Activated CD4-positive, alpha-beta T cell treated with anti-CD3 and anti-CD28 coated beads for 4 hours (primary cell): Measurements from ENCODE around the gene COX6B1.
"Not testable (repeated sequence)": the region's sequence is repeated elsewhere in the genome, so short reads cannot be mapped to it uniquely, and the experiment has no call there.

Experiments used
- DNase-seq, 2 donors: peaks; one replicate each; pipeline ENCODE4 v3.0.0-alpha.2; 2020

COX6B1 gene

DNA sequence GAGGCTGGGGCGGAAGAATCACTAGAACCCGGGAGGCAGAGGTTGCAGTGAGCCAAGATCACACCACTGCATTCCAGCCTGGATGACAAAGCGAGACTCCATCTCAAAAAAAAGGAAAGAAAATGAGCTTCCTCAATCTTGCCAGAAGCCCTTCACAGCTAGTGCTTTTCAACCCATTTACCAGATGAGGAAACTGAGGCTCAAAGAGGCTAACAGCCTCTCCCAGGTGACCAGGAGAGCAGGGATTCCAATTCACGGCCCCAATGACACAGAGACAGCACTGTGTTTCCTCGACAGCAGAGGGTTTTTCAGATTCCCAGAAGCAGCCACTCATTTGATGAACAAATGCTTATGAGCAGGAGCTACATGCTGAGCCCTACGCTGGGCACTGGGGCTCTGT is 21.4 kb downstream of the COX6B1 start:
- no peak for DNase-seq

DNA sequence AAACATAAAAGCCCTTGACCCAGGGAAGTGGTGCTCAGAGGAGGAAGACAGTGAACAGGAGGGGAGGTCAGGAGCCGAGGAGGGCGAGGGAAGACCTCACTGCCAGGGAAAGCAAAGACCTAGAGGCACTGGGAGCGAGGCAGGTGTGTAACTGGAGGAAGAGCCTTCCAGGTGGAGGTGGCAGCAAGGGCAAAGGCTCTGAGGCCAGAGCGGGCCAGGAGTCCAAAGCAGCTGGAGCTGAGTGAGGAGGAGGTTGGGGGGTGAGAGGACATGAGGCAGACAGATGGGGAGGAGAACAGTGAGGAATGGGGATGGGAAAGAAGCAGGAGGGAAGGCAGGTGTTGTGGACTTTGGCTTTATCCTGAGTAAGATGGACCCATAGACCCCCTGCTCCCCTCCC is 21.9 kb downstream of the COX6B1 start:
- no peak for DNase-seq

DNA sequence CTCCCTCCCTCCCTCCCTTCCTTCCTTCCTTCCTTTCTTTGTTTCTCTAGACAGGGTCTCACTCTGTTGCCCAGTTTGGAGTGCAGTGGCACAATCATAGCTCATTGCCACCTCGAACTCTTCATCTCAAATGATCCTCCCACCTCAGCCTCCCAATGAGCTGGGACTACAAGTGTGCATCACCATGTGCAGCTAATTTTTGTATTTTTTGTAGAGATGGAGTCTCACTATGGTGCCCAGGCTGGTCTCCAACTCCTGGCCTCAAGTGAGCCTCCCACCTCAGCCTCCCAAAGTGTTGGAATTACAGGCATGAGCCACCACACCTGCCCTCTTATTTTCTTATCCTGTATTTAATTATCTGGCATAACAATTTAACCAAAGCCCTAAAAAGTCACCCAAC is 22.6 kb downstream of the COX6B1 start:
- DNase-seq: no peak

DNA sequence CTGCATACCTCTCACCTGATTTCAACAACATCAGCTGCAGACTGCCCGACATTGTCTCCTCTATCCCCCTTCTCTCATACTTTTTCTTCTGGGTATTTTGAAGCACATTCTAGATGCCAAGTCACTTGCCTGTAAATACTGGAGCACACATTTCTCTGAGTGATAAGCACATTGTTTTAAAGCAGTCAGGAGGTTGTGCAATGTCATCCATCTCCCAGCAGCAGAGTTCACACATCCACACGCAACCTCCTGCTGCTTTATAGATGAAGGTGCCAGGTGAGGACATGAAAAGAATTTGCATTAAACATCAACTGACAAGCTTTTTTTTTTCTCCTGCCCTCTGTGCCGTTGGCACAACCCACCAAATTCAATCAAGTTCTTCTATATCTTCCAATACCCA is 23.7 kb downstream of the COX6B1 start:
- no peak for DNase-seq

DNA sequence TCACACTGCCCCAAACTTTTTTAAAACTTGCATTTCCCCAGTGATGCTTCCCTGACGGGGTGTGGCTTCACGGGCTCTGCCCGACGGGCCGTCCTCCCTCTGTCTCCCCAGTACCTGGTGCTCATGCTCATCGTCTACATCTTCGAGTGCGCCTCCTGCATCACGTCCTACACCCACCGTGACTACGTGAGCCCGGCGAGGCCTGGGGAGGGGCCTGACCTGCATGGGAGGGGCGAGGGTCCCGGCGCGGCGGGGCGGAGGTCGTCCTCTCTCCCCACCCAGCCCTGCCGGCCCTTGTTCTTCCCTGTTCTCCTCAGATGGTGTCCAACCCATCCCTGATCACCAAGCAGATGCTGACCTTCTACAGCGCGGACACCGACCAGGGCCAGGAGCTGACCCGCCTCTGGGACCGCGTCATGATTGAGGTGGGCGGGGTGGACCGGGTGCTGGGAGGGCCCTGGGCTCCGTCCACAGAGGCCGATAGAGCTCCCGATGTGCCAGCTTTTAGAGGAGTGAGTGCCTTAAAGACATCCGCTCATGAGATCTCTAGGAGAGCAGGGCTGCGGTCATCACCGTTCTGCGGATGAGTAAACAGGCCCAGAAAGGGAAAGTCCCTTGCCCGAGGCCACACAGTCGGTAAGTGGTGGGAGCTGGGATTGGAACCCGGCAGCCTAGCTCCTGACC is 25.1 kb downstream of the COX6B1 start:
- peak; percentile 25 to 33 for DNase-seq

DNA sequence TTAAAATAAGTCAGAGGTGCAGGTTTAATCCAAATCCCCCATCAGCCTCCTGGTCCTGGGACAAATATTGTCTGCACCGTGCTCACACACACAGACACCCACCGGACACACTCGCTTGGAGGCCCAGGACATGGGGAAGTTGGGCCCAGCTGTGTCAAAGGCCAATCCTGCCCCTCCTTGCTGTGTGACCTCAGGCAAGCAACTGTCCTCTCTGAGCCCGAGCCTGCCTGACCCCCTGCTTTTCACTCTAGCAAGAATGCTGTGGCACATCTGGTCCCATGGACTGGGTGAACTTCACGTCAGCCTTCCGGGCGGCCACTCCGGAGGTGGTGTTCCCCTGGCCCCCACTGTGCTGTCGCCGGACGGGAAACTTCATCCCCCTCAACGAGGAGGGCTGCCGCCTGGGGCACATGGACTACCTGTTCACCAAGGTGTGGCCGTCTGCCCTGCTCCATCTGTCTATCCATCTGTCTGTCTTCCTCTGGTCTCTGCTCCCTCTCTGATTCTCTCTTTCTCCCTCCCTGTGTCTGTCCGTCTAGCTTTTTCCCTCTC is 27.5 kb downstream of the COX6B1 start:
- DNase-seq: no peak

DNA sequence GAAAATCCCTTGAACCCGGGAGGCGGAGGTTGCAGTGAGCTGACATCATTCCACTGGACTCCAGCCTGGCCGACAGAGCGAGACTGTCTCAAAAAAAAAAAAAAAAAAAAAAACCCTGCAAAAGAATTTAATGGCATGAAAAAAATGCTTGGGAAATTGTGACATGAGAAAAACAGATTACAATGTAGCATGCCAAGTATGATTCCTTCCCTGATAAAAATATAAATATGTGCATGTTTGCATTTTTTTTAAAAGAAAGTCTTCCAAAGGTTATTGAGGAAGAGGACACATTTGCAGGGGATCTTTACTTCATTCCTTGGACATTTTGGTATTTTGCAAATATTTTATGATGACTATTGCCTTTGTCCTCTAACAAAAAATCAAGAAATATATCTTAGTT is 41.7 kb downstream of the COX6B1 start:
- no peak for DNase-seq

DNA sequence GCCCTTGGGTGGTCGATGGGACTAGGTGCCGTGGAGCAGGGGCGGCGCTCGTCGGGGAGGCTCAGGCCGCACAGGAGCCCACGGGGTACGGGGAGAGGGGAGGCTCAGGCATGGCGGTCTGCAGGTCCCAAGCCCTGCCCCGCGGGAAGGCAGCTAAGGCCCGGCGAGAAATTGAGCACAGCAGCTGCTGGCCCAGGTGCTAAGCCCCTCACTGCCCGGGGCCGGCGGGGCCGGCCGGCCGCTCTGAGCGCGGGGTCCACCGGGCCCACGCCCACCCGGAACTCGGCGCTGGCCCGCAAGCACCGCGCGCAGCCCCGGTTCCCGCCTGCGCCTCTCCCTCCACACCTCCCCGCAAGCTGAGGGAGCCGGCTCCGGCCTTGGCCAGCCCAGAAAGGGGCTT is 43.0 kb downstream of the COX6B1 start:
- DNase-seq: not testable (repeated sequence)

DNA sequence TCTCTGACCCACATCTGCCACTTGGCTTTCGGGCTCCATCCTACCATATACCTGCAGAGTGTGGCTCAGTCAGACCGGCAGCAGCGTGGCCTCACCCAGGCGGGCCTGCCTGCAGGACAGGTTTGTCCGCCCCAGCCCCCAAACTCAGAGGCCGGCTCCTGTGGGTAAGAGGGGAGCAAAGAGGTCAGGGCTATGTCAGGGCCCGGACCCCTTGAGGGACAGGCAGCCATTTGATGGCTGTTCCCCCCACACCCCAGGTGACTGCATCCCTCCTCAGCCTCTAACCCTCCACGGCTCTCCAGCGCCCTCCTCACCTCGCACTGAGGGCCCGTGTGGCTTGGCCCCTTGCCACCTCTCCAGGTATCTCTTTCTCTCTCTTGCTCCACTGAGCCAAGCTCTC is 43.9 kb downstream of the COX6B1 start:
- no peak for DNase-seq

DNA sequence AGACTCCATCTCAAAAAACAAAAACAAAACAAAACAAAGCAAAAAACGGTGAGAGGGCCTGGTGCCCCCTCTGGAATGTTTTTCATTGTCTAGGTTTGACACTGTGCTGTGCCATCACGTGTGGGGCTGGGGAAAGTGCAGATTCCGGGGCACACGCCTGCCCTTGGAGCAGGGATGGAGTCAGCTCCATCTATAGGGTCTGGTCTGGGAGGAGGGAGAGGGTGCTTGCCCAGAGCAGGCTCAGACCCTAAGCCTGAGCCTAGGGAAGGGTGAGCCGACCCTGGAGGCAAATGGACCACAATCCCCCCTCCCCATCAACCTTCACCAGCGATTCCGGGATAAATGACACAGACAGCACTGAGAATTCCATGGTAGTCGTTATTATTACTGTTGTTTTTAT is 45.3 kb downstream of the COX6B1 start:
- no peak for DNase-seq

DNA sequence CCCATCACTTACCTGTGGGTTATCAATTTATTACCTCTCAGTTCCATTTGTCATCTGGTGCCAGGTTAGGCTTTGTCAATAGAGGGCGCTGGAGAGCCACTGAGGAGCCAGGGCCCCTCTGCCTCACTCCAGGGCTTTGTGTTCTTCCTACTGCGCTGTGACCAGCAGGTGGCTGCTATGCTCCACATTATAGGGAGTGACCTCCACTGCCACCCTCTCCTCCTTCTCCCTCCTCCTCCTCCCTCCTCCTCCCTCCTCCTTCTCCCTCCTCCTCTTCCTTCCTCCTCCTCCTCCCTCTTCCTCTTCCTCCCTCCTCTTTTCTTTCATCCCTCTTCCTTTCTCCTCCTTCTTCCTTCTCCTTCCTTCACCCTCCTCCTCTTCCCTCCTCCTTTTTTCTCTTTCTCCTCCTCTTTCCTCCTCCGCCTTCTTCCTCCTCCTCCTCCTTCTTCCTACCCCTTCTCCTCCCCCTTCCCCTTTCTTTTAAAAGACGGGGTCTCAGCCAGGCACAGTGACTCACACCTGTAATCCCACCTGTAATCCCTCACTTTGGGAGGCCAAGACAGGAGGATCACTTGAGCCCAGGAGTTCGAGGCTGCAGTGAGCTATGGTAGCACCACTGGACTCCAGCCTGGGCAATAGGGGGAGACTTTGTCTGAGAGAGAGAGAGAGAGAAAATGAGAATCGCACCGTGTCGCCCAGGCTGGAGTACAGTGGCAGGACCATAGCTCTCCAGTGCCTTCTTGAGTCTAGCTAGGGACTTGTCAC is 45.9 kb downstream of the COX6B1 start:
- peak; percentile 86 to 95 for DNase-seq

DNA sequence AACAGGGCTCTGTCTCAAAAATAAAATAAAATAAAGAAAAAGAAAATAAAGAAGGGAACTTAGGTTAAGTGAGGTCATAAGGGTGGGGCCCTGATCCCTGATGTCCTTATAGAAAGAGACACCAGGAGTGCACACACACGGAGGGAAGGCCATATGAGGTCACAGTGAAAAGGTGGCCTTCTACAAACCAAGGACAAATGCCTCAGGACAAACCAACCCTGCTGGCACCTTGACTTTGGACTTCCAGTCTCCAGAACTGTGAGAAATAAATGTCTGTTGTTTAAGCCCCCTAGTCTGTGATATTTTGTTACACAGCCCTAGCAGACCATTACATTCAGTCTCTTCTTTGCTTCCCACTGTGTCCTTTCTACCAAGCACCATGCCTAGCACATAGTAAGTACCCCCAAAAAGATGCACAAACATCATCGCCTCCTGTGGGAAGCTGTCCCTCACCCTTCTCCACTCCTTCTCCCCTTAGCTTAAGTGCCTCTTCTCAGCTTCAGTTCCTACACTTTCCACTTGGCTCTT is 47.8 kb downstream of the COX6B1 start:
- no peak for DNase-seq

DNA sequence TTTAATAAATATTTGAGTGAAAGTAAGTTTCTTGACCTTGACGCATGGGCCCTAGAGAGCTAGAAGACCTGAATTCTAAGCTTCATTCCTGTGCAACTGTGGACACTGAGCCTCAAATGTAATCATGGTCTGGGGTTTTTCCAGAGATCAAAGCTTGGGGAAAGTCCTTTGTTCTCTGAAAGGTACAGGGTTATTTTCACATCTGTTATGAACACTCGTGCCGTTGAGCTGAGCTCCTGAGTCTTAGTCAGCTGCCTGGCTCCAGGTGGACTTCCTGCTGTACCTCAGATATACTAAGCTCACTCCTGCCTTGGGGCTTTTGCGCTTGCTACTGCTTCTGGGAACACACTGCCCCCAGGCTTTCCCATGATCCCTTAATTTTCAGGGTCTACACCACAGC is 48.7 kb downstream of the COX6B1 start:
- DNase-seq: no peak

DNA sequence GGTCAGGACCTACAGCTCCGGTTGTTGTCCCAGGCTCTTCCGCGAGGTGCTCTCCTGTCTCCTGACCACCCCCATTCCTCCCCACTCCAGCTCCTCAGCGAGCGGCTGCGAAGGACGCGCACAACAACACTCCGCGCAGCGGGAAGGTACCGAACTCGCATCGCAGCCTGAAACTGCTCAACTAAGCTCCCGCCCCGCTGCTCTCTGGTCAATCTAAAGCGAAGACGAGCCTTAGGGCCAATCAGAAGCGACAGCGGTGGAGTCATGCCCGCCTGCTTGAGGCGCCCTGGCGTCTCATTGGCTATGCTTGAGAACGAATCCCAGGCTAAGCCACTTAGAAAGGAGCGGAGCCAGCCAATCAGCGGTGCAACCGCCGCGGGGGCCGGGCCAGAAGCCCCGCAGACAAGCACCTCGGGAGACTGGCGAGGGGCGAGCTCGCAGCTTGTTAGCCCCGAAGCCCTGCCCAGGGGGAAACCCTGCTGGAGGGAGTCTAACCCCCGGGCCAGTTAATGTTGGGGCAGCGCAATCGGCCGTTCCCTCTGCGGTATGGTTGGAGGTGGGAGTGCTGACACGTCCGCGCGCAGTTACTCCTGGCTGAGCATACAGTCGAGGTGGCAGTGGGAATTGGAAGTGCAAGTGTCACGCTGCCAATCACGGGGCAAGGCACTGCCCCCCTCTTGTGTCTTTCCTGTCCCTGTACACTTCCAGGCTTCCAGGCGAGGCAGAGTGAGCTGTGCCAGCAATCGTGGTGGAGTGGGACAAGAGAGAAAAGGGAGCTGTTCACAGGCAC is 54.3 kb downstream of the COX6B1 start:
- DNase-seq: peak; percentile 91 to 93

DNA sequence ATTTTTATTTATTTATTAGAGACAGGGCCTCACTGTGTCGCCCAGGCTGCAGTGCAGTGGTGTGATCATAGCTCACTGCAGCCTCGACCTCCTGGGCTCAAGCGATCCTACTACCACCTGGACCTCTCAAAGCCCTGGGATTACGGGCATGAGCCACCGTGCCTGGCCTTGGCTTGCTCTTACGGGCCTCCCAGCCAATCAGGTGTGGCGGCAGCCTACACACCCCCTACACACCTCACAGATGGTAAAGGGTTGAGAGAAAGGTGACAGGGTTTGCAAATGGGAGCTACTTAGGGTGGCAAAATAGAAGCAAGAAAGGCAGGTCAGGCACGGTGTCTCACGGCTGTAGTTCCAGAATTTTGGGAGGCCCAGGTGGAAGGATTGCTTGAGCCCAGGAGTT is 55.2 kb downstream of the COX6B1 start:
- no peak for DNase-seq

DNA sequence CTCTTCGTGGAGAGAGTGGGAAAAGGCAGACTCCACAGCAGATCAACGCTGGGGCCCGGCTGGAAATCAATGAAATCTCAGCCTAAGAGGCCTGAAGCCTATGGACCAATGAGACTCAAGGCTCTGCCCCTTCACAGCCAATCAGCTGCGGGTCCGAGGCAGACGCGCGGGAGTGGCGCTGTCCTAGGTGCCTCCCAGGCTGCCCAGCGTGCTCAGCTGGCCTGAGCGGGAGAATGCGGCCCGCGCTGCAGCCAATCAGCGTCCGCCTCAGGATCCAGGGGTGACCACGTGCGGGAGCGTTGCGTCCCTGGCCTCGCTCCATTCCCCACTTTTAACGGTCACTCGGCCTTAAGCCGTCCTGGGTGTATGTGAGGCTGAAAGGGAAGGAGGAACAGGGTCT is 56.1 kb downstream of the COX6B1 start, which contains the start of gene ZBTB32:
Gene ZBTB32 (plus strand): TSS at position 341 of the 400 bp plus-strand sequence. CDS start 10,069 bp downstream, outside the sequence.
- no peak for DNase-seq
